ENCODE results near the gene ATP4A. TPM values are rescaled to one million over a fixed set of nuclear protein-coding genes. Genes with fewer than 3 reads are reported as not detected.

The ATP4A gene
- total and polyA plus RNA-seq, 9 of the 15 experiments (the other 6 are each of a cell fraction or from before 2014, with no cell fraction given), result 0.15 TPM; not detected in 8

- TF ChIP-seq ATF3 (IDR thresholded peaks at IDR 0.05) (peak; percentile 64), ATF3 (CRISPR knock-in tag; conservative IDR thresholded peaks at IDR 0.05) (0 out of 2 replicates have a peak, but pooled peaks have one; percentile 36), HNRNPLL (IDR thresholded peaks at IDR 0.05; ENCODE audit: low read depth, low read length, poor library complexity, severe bottlenecking) (no peak), FOXJ2 (tag; IDR thresholded peaks at IDR 0.05) (no peak), SAP30 (IDR thresholded peaks at IDR 0.05; ENCODE audit: borderline replicate concordance, insufficient read depth, low read depth, low read length, poor library complexity, severe bottlenecking) (peak; percentile 86), RFX5 (IDR thresholded peaks at IDR 0.05; ENCODE audit: low read depth, low read length) (no peak), LARP7 (IDR thresholded peaks at IDR 0.05) (no peak), FIP1L1 (IDR thresholded peaks at IDR 0.05; ENCODE audit: low read depth, low read length, poor library complexity, severe bottlenecking) (peak; percentile 57), MXI1 (IDR thresholded peaks at IDR 0.05; ENCODE audit: low read depth, low read length) (peak; percentile 62), FOXP1 (CRISPR knock-in tag; IDR thresholded peaks at IDR 0.05) (0 out of 2 replicates have a peak, but pooled peaks have one; percentile 25), TGIF2 (CRISPR knock-in tag; IDR thresholded peaks at IDR 0.05) (no peak), MXD1 (CRISPR knock-in tag; IDR thresholded peaks at IDR 0.05; ENCODE audit: borderline replicate concordance, poor library complexity, severe bottlenecking) (peak; percentile 52), NR2C1 (IDR thresholded peaks at IDR 0.05) (no peak), NR2C1 (tag; IDR thresholded peaks at IDR 0.05) (0 out of 2 replicates have a peak, but pooled peaks have one; percentile 42), POLR2AphosphoS5 (IDR thresholded peaks at IDR 0.05; ENCODE audit: control insufficient read depth, insufficient read depth, low read depth, low read length) (peak; percentile 74), RREB1 (CRISPR knock-in tag; IDR thresholded peaks at IDR 0.05) (peak; percentile 42; the same call in 1 of the 2 replicates), MCM2 (IDR thresholded peaks at IDR 0.05; ENCODE audit: low read depth) (no peak), CBFA2T2 (conservative IDR thresholded peaks at IDR 0.05) (0 out of 2 replicates have a peak, but pooled peaks have one; percentile 19), NFATC3 (IDR thresholded peaks at IDR 0.05) (no peak), ZC3H8 (IDR thresholded peaks at IDR 0.05) (no peak), TEAD4 (IDR thresholded peaks at IDR 0.05; ENCODE audit: low read length) (no peak), TEAD4 (CRISPR knock-in tag; IDR thresholded peaks at IDR 0.05; ENCODE audit: borderline replicate concordance) (no peak)
These were observed 18.2 kb downstream of the ATP4A start, which contains the start of gene TMEM147 (continued) for GRCh38 chr19:35545001-35545854.

All from K562 (cell line).